PFSK-1 (cell line): ENCODE results near the gene GTPBP4.

Source experiments
- FOXP2 ChIP-seq: optimal IDR thresholded peaks from 2 replicates; pipeline ENCODE3; 2011; ENCODE audit warnings: borderline replicate concordance, control low read depth, inconsistent platforms; ENCODE audit not compliant: insufficient read depth; ENCODE audit errors: extremely low read length, extremely low read depth
- POLR2AphosphoS5 ChIP-seq: IDR thresholded peaks from 2 replicates; pipeline ENCODE4 v1.6.1; 2012; ENCODE audit warnings: low read depth, mild to moderate bottlenecking, control low read depth, low read length, moderate library complexity
- SIN3A ChIP-seq: IDR thresholded peaks from 2 replicates; pipeline ENCODE4 v1.6.1; 2012; ENCODE audit warnings: mild to moderate bottlenecking, low read length, moderate library complexity, borderline replicate concordance; ENCODE audit not compliant: insufficient read depth
- TAF1 ChIP-seq: IDR thresholded peaks from 2 replicates; pipeline ENCODE4 v1.6.1; 2012; ENCODE audit warnings: low read length, control low read depth, borderline replicate concordance; ENCODE audit not compliant: insufficient read depth
- TF ChIP-seq, protein P1 (sequence below), 2 experiments: IDR thresholded peaks; 2 replicates each; pipeline versions ENCODE4 v1.6.1 to v1.8.0; 2011 to 2012; ENCODE audit warnings: low read depth in 2 of 2, low read length in 2 of 2, control low read depth in 1 of 2, inconsistent platforms in 1 of 2, mild to moderate bottlenecking in 1 of 2, moderate library complexity in 1 of 2; ENCODE audit not compliant: insufficient read depth in 1 of 2

GRCh38 chr10:1026578-1026977 is 38.3 kb downstream of the GTPBP4 start:
- no peak for TF ChIP-seq POLR2AphosphoS5
- no peak for TF ChIP-seq TAF1
- TF ChIP-seq SIN3A = no peak
- TF ChIP-seq, protein P1, sequence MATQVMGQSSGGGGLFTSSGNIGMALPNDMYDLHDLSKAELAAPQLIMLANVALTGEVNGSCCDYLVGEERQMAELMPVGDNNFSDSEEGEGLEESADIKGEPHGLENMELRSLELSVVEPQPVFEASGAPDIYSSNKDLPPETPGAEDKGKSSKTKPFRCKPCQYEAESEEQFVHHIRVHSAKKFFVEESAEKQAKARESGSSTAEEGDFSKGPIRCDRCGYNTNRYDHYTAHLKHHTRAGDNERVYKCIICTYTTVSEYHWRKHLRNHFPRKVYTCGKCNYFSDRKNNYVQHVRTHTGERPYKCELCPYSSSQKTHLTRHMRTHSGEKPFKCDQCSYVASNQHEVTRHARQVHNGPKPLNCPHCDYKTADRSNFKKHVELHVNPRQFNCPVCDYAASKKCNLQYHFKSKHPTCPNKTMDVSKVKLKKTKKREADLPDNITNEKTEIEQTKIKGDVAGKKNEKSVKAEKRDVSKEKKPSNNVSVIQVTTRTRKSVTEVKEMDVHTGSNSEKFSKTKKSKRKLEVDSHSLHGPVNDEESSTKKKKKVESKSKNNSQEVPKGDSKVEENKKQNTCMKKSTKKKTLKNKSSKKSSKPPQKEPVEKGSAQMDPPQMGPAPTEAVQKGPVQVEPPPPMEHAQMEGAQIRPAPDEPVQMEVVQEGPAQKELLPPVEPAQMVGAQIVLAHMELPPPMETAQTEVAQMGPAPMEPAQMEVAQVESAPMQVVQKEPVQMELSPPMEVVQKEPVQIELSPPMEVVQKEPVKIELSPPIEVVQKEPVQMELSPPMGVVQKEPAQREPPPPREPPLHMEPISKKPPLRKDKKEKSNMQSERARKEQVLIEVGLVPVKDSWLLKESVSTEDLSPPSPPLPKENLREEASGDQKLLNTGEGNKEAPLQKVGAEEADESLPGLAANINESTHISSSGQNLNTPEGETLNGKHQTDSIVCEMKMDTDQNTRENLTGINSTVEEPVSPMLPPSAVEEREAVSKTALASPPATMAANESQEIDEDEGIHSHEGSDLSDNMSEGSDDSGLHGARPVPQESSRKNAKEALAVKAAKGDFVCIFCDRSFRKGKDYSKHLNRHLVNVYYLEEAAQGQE (IDR thresholded peaks at IDR 0.05; ENCODE audit: insufficient read depth in 1 of 2, low read depth in 2 of 2, low read length in 2 of 2) = no peak
- no peak for TF ChIP-seq FOXP2
